ENCODE measurements around the gene PIMREG.
"Not testable (repeated sequence)": the region's sequence is repeated elsewhere in the genome, so short reads cannot be mapped to it uniquely, and the experiment has no call there.

PIMREG gene

DNA sequence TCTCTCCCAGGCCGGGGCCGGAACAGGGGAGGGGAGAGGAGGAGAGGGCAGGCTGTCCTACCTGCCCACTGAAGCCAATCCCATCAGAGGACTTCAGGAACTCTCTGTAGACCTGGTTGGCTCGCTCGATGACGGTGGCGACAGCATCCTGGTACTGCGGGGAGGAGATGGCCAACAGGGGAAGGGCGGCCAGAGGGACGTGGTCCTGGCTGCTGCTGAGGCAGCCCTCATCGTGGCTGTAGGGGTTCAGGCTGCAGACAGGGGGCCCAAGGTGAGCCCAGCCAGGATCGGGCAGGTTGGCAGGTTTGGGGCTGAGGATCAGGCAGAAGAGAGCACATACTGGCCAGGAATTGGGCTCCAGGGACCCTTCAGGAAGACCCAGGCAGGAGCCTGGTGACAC lies 34.2 kb downstream of the PIMREG start:
- no peak for DNase-seq (ENCODE audit: low read depth, low spot score)

DNA sequence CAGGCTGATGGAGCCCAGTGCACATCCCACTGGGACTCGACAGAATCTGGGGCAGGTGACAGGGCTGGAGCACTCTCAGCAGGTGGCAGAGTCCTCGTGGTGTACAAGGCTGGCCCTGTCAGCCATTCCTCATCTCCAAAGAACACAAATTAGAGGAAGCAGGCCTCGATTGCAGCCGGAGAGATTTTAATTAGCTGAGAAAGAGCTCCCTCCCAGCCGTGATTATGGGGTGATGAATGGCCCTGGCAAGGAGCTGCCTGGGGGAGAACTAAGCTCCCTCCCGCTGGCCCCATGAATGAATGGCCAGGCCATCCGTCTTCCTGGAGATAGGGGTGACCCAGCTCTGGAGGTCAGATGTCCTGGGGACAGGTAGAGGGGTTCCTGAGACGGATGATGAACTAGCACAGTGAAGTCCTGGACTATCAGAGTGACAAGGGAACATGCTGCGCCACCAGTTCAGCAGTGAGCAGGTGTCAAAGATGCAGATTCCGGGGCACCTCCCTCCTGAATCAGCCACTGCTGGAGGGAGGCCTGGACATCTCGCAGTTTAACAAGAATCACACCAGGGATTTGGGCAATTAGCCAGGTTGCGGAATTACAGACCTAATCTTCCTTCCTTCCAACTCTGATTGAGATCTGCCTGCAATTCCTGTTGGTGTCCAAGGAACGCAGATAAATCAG lies 35.5 kb downstream of the PIMREG start:
- DNase-seq (ENCODE audit: low read depth, low spot score), result no peak

DNA sequence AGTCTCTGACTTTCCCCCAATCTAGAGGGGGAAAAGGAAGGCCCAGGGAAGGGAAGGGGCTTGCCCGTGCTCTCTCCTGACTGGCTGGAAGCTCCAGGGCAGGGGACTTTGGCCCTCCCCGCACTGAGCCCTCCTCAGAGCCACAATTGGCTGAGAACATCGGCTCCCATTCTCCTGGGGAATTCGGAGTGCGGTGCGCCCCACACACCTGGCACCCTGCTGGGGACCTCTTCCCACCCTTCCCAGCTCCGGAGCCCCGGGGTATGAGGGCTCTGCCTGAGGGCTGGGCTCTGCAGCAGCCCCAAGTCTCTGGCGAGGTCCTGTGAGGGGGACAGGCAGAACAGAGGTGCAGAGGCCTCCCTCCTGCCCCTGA lies 36.0 kb downstream of the PIMREG start:
- no peak for DNase-seq (ENCODE audit: low read depth, low spot score)

DNA sequence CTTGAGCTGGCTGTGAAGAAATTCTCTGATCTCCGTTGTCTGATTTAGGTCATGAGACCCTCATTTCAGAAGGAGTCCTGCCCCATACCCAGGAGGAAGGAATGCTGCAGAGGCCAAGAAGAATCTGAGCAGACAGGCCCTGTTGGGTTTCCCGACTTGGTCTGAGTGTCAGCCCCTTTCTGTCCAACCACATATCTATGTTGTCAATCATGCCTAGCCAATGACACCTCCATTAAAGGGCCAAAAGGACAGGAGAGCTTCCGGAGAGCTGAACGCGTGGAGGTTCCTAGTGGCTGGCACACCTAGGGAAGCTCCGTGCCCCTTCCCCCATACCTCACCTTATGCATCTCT lies 37.8 kb downstream of the PIMREG start:
- DNase-seq (ENCODE audit: low read depth, low spot score), result no peak

DNA sequence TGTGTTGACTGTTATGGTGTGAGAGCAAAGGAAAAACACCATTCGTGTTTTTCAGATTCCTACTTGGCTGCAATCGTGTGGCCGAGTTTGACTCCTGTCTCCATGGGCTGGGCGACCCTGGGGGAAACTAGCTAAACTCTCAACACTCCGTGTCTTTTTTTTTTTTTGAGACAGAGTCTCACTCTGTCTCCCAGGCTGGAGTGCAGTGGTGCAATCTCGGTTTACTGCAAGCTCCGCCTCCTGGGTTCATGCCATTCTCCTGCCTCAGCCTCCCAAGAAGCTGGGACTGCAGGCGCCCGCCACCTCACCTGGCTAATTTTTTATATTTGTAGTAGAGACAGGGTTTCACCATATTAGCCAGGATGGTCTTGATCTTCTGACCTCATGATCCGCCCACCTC lies 38.5 kb downstream of the PIMREG start:
- not testable (repeated sequence) for DNase-seq (ENCODE audit: low read depth, low spot score)

DNA sequence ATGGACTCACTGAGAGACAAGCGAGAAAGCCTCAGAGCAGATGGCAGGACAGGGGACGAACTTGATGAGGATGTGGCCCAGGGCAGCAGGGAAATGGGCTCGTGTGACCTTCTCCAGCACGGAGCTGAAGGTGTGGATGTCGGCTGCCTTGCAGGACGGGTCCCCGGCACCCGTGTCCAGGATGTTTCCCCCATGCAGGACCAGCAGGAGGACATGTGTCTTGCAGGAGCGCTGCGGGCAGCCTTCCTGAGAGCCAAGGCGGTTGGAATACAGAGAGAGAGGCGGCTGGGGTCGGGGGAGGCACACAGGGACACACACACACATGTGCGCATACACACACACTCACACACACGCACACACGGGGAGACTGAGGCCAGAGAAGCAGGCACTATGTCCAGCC lies 39.3 kb downstream of the PIMREG start:
- no peak for DNase-seq (ENCODE audit: low read depth, low spot score)

DNA sequence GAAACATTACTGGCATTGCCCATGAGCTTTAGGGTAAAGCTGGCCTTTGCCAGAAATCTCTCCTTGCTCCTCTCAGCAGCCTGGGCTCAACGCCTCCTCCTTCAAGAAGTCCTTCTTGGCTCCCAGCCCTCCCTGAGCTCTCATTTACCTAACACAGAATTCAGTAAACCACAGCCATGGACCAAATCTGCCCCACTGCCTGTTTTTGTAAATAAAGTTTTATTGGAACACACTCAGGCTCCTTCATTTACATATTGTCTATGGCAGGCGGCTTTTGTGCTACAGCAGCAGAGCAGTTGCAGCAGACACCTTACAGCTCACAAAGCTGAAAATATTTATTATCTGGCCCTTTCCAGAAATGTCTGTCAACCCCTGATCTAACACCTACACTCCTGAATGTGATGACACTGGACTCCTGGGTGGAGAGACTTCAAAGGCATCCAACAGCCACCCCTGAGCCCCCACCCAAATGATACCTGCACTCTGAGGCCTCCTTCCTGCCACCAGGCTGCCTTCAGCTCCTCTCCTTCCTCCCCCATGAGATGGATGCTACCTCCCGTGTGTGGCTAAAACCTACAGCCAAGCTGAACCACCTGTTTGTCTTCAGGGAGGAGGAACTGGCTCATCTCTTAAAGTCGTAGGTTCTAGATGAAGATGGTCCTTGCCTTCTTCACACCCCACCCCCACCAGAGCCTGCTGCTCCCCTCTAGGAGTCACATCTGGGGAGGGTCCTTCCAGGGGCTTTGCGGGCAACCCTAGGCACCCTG lies 41.6 kb downstream of the PIMREG start:
- DNase-seq (ENCODE audit: low read depth, low spot score), result no peak

DNA sequence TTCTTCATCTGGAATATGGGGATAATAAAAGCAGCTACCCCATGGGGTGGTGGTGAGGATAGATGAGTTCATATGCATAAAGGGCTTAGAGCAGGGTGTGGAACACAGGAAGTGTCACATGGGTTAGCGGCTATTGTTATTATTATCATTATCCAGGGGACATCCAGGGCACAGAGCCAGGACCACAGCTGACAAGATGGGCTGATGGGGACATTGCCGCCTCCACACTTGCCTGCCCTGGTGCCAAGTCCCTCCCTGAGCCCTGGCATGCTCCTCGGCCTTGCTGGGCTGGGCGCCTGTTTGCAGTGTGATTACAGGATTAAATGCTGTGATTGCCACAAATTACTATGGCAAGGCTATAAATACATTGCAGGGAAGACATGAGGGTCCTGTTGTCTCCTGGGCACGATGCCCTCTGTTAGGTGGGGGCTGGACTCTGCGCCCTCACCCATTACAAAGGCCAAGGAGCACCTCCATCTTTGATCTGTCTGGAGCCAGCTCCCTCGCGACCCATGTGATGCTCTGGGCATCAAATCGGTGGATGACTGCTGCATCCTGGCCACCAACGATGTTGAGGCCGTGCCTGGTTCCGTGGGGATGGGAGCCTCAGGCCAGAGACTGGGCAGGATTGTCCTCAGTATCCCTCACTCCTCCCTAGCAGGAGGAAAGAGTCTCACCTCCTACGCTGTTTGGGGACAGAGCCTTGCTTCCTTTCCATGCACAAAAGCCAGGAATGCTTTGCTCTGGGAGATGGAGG lies 43.2 kb downstream of the PIMREG start:
- no peak for DNase-seq (ENCODE audit: low read depth, low spot score)

DNA sequence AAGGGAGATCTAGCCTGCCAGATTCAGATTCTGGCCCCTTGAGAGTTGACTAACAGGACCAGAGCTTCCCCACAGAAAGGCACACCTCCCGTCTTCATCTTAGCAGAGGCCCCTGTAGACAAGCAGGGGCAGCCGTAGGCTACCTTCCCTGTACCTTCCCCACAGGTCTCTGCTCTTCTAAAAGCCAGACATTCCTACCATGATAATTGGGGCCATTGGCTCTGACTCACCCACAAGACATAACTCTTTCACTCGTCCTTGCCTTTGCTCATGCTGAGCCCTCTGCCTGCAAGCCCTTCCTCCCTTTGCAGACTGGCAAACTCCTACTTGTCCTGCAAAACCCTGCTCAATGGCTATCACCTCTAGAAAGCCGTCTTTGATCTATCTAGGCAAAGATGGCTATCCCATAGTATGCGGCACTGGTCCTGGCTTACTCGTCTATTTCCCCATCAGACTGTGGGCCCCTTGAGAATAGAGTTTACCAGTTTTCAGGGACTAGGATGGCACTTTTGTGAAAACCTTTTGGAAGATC lies 43.8 kb downstream of the PIMREG start:
- no peak for DNase-seq (ENCODE audit: low read depth, low spot score)

DNA sequence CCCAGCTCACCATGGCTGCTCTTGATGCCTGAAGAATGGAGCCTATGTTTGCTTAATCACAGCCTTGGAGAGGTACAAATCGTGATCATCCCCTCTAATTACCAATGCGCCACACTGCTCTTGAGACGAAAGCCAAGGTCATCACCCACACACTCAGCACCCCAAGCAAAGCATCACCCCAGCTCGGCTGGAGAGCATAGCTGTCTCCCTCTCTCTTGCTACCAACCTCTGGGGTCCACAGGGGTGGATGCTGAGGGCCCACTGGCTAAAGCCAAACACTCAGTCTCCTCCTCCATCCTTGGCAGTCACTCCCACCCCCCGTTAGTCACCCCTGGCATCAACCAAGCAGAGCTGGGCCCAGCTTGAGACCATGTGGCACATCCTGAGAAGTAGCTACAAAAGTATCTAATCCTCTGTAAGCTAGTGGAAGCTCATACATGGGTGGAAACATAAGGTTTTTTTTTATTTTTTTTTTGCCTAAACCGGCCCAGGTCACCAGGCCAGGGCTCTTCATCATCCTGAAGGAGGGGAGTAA lies 44.8 kb downstream of the PIMREG start:
- no peak for DNase-seq (ENCODE audit: low read depth, low spot score)

DNA sequence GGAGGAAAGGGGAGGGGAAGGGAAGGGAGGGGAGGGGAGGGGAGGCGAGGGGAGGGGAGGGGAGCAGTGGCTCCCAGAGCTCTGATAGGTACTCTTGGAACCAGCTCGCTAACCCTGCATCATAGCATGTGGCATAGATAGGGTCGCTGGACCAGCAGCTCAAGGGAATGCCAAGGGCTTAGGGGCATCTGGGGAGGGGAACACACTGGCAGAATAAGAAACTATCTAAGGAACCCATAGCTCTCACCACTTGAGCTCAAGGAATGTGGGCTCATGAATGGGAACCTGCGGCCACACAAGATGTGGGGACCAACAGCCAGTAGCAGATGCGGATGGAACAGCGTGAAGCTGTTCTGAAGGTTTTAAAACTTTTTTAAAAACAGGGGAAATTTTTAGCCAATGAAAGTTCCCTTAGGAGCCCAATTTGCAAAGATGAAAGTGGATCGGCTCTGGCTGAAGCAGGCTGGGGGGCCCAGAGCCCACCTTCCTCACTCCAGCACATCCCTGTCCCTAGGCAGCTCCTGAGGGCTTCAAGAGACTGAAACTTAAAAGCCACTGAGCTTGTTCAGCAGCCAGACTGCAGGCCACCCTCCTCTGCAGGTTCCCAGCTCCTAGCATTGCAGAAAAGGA lies 46.9 kb downstream of the PIMREG start:
- DNase-seq (ENCODE audit: low read depth, low spot score), result no peak

DNA sequence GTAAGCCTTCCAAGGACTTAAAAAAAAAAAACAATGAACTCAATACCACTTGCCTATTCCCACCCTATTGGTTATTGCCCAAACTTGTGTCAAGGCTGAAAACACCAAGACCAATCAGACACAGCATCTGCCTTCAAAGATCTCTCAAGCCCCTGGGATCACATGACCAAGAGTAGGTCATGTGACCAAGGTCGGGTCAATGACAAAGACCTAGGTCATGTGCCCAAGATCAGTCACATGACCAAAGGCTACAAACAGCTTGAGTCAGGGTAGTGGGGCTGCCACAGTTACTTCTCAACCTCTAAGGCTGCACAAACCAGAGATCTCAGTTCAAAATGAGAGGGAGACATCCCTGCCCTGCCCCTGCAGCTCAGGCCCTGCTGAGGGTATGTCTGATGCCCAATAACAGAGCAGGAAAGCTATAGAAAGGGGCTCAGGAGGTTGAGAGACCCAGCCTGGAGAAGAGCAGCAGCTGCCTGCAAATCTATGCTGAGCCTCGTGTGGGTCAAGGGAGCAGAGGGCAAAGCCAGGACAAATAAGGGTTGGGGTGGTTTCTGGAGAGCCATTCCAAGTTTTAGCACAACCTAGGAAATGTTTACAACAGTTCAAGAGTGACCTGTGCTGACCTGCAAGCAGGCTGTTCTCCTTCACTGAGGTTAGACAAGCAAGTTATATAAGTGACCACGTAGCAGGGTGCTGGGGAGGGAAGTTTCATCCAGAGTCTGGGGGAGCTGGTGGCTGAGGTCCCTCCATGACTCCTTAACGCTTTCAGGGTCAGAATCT lies 48.8 kb downstream of the PIMREG start:
- no peak for DNase-seq (ENCODE audit: low read depth, low spot score)

DNA sequence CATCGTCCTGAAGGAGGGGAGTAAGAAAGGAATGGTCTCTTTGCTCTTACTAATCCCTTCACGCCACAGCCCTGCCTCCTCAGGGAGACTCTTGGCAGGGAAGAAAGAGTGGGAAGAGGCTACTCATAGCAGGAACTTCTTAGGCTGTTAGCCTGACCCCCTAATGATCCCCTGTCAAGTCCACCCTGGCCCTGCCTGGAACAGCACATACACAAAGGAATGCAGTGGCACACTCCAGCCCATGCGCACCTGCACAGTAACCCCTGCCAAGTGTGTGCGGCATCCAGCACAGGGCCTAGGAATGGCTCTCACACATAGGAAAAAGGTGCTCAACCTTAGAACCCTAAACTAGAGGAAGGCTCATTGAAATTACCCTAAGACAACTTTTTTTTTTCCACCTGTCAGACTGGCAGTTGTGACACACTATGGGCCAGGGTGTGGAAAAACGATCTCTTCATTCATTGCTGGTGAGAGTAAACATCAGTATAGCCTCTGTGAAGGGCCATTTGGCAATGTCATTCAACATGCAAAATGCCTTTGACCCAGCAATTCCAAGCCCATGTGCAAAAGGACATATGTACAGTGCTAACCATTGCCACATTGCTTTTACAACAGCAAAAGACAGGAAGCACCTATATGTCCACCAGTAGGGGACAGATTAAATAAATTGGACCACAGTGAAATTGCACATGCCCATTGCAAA lies 50.1 kb downstream of the PIMREG start:
- no peak for DNase-seq (ENCODE audit: low read depth, low spot score)

DNA sequence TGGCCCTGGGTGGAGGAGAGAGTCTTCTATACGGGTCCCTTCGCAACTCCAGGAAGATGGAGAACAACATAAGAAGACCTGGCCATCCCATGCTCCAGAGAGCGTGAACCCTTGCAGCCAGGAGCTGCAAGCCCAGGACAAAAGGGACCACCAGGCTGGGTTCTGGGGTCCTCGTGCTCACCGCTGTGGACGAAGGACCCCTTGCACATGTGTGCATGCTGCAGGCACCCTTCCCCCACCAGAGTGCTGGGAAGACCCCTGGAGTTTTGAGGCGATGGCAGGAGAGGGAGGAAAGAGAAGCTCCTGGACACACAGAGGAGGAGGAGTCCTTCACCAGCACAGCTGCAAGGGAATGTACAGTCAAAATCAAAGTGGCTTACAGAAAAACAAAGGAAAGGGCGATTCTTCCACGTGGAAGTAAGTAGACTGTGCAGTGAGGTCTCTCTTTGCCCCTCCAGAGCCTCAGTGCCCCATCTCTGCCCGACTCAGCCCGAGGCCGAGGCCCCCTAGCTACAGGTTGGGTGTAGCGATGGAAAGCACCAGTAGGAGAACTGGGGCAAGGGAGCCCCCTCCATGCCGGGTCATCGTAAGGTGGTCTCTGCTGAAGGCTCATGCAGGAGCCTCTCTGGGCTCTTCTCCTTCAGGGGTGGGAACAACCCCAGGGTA lies 51.3 kb downstream of the PIMREG start:
- no peak for DNase-seq (ENCODE audit: low read depth, low spot score)

DNA sequence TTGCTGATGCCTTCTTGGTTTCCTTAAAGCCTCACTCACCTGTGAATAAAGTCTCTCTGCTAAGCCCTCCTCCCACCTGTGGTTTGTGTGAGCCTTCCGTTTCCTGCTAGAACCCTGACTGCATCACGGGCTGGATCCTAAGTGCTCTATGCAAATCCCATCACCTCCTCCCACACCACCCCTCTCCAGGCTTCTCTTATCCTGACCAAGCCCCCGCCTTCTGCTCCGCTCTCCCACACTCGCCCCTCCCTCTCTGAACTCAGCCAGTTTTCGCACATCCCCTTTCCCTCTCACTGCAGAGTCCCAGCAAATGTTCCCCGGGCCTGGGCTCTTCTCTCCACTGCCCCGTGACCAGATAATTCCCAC lies 51.8 kb downstream of the PIMREG start:
- no peak for DNase-seq (ENCODE audit: low read depth, low spot score)

DNA sequence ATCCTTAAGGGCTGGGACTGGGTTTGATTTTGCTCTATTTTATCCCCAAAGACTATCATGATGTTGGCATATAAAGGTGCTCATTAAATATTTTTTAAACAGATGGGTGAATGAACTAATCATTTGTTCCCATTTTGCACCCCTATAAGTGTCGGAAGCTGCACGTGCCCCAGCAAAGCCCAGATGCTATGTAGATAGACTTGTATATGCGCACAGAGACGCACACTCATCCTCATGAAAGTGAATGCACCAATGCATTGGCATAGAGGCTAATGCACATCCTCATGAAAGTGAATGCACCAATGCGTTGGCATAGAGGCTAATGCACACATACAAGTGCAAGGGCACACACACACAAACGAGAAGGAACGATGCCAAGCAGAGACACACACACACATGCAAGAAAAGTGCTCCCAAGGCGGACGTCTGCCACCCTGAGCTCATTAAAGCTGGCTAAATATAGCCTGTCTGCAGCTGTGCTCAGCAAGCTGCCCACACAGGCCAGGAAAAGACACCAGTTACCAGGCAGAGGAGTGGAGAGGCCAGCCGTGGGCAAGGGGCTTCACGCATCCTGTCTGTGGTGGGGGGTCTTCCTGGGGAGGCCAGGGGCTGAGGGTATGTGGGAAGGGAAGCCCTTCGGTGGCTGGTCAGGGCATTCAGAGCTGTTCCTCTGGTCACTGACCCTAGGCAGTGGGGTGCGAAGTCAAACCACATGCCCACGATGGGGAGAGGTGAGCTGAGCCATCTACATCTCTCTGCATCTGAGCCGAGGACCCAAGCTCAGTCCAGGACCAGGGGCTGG lies 52.6 kb downstream of the PIMREG start:
- no peak for DNase-seq (ENCODE audit: low read depth, low spot score)

DNA sequence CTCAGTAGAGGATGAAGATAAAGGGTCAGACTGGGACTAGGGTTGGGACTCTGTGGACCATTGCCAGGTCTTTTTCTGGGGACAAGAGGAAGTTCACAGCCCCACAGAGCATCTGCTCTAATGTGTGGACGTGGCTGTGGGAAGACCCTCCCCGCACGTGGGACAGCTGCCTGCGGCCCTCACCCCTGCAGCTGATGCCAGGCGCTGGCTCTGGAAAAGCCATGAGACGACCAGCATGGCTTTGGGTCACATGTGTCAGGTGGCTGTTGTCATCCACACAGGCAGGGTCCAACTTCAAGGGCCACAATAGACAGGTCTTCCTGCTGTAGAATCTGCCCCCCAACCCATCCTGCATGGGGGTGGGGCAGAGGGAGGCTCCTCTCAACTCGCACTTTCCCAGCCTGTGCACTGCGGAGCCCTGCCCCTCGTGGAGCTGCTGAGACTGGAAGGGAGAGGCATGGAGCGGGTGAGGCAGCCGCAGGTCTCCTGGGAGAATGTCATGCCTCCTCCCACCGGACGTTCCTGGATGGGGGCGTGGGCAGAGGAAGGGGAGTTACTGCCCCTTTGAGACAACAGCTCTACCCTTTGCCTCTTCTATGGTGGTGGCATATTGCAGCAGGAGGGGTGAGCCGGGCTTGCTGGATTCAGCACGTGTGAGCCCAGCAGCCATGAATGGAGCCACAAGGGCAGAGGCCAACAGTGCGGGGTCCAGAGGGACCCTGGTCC lies 53.4 kb downstream of the PIMREG start:
- DNase-seq (ENCODE audit: low read depth, low spot score), result no peak

DNA sequence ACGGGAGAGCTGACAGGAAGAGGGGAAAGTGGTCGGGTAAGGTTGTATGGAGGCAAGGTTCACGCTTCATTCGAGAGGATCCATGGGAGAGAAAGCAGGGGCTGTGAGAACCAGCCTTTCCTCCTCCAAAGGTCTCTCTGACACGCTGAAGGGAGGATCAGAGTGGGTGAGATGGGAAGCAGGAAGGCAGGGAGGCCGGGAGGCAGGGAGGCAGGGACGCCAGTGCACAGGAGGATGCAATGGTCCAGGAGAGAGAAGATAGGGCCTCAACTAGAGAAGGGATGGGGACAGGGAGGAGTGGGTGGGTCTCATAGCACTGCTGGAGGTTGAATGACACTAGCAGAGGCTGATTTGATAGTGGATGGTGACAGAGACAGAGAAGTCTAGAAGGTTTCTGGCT lies 54.1 kb downstream of the PIMREG start:
- DNase-seq (ENCODE audit: low read depth, low spot score), result no peak

All from activated CD4-positive, CD25-positive, alpha-beta regulatory T cell treated with anti-CD3 and anti-CD28 coated beads, Interleukin-2, amount 50 U/mL, for 16 hours (primary cell).